ENCODE data around the gene GPR132.

GPR132 gene

DNA sequence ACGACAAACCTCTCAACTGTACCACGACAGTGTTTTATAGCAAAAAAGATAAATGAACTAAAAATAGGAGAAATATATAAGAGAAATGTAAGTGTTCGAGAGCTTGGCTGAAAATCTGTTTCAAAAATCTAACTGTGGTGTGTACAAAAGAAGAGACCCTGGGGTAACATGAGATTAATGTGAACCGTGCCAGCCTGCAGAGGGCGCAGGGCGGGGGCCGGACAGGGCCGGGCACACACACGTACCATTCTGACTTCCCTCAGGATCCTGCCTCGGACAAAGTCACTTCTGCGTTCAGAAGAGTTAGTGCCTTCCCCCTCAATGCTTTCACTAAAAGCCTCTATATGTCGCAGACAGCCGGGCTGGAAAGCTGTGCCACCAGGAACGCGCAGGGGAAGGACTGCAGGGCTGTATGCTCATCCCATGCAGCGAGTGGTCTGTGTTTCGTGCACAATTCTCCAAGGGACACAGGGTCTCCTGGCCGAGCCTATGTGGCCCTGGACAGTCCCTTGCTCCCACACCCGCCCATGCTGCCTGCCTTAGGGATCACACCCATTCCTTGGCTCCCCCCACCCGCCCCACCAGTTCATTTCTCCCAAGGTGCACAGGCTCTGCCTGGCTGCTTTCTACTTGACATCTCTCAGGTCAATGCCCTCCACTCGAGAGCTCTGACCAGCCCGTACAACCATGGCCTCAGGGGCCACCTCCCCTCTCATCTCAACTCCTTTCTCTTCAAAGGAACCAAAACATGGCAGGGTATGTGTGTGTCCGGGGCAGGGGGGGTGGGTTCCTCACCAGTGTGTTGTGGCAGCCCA is 52.9 kb downstream of the GPR132 start:
- DNase-seq (ENCODE audit: low read depth), result no peak
- no peak overlapping the region for H3K4me3 ChIP-seq (ENCODE audit: low read depth, low read length)

DNA sequence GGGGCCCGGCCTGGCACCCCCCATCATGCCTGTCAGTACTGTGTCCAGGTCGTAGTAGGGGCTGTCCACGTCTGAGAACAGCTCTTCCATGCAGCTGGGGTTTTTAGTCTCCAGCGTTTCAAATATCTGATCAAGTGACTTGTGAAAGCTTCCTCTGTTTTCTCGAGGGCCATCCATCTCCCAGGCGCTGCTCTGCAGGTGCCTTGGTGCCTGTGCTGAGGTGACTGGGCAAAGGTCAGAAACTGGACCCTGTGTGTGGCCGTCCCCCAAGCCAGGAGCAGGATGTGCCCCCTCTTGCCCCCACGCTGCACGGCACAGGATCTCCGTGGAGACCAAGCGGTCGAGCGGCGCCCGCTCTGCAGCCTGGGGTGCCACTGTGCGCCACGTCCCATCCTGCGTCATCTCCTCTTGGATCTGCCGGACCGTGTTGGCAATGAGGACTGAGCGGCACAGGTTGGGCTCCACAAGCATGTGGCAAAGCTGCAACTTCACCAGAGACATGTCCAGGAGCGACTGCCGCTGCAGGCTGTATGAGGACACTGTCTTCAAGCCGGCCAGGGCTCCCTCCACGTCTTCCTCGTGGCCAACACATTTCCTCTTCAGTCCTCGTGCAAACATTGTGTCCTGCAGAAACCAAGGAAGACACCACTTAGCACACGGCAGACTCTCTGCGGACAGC is 53.8 kb downstream of the GPR132 start:
- no peak for DNase-seq (ENCODE audit: low read depth)
- no peak overlapping the region for H3K4me3 ChIP-seq (ENCODE audit: low read depth, low read length)

DNA sequence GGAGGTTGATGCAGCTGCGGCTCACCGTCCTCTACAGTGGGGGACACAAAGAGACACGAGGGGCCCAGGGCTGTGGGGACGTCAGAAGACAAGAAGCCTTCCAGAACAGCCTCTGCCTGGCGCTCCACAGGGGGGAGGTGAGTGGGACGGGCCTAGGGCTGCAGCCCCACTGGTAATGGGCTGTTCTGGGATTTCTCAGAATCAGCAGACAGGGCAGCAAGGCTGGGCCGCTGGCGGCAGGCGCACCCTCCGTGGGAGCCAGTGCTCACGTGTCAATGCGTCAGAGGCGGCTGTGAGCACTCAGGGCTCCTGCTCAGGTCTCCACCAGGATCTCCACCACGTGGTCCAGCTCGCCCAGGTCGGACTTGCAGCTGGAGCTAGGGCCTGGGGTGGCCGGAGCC is 54.3 kb downstream of the GPR132 start:
- no peak overlapping the region for H3K4me3 ChIP-seq (ENCODE audit: low read depth, low read length)
- no peak for DNase-seq (ENCODE audit: low read depth)

GRCh38 chr14:105010106-105010505 is 55.1 kb downstream of the GPR132 start:
- DNase-seq (ENCODE audit: low read depth), result no peak
- H3K4me3 ChIP-seq (ENCODE audit: low read depth, low read length), result no peak overlapping the region

- H3K4me3 ChIP-seq (ENCODE audit: low read depth, low read length), result no peak overlapping the region
- no peak for DNase-seq (ENCODE audit: low read depth)
These were observed 57.5 kb downstream of the GPR132 start for GRCh38 chr14:105007593-105008264.

DNA sequence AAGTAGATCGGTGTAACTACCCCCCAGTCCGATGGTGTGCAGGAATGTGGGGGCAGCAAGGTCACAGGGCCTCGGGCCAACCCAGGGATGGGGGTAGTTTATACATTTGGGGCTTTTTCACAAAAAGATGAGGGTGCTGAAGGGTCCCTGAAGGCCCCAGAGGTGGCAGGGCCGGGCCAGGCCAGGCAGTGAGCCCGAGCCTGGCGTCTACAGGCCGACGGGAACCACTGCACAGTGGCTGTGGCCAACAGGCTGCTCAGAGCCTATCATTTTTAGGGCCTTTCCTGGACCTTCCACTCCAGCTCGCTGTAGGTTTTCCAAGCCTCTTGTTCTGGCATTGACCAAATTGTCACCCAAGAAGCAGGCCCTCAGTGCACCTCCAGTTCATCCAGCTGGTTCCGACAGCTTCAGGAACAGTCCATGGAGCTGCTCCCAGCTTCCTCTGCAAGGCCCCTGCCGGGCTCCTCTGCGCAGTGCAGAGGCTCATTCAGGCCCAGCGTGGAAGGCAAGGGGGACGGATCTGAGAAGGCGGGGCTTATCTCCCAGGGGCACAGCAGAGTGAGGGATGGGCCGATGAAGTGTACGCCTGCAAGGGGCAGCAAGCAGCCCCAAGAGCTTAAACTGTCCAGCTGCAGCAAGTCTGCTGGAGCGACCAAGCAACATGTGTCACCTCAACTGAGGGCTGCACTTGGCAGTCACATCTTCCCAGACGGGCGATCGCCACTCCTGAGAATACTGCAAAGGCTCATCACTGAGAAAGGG is 58.2 kb downstream of the GPR132 start:
- no peak overlapping the region for H3K4me3 ChIP-seq (ENCODE audit: low read depth, low read length)
- DNase-seq (ENCODE audit: low read depth), result no peak

DNA sequence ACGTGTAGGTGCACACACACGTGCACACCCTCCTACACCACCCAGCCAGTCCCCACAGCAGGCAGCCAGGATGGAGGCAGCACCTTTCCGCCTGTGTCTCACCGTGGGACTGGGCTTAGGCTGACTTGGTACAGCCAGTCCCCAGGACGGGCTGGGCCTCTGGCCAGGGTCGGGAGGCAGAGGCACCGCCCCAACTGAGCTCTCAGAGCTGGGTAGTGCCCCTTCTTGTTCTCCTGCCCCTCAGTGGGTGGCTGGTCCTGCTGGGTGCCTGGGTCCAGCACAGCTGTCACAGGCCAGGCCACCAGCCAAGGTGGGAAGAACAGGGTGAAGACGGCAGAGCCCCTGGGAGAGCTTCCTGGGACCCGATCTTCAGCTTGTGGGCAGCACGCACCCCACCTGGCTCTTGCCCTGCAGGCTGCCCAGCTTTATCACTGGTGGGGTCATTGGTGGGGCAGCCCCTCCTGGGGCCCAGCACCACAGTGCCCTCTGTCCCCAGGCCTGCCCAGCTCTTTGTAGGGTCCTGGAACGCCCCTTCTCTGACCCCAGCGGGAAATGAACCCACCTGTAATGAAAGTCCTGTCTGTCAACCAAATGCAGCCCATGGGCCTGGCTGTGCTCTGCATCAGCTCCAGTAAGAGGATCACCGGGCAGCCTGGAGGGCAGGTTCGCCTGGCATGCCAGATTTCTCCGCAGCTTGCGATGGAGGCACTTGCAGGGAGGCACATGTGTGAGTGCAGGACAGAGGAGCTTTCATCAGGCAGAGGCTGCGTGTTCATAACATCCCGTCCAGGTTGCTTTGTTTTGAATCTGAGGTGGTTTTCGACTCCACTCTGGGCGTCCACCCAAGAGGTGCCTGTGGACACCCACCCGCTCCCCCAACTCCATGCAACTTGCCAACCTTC is 59.0 kb downstream of the GPR132 start:
- no peak overlapping the region for H3K4me3 ChIP-seq (ENCODE audit: low read depth, low read length)
- DNase-seq (ENCODE audit: low read depth), result no peak

GRCh38 chr14:105005329-105005928 is 59.8 kb downstream of the GPR132 start:
- no peak overlapping the region for H3K4me3 ChIP-seq (ENCODE audit: low read depth, low read length)
- no peak for DNase-seq (ENCODE audit: low read depth)
